CD4-positive, alpha-beta T cell treated with Interleukin-6 for 4 hours (primary cell): ENCODE measurements around the gene EEF1A1.

ENCODE experiments used
- DNase-seq: peaks from one replicate; pipeline ENCODE4 v3.0.0-alpha.2; 2020; ENCODE audit warnings: mixed read lengths

The EEF1A1 gene

GRCh38 chr6:73503027-73503772 lies 17.6 kb downstream of the EEF1A1 start:
- DNase-seq, result no peak

- DNase-seq, result no peak
Observed at GRCh38 chr6:73497915-73498314, 22.9 kb downstream of the EEF1A1 start.

- no peak for DNase-seq
Observed at GRCh38 chr6:73491377-73491776, 29.5 kb downstream of the EEF1A1 start.

GRCh38 chr6:73487473-73487872 lies 33.4 kb downstream of the EEF1A1 start:
- DNase-seq, result no peak

- no peak for DNase-seq
Observed at GRCh38 chr6:73484438-73484837, 36.4 kb downstream of the EEF1A1 start.

GRCh38 chr6:73481969-73482368 lies 38.9 kb downstream of the EEF1A1 start:
- no peak for DNase-seq

- no peak for DNase-seq
Observed at GRCh38 chr6:73477407-73477806, 43.4 kb downstream of the EEF1A1 start.

GRCh38 chr6:73476723-73477122 lies 44.1 kb downstream of the EEF1A1 start:
- DNase-seq, result no peak

- no peak for DNase-seq
Observed at GRCh38 chr6:73471686-73472290, 49.0 kb downstream of the EEF1A1 start.
